ENCODE data around the gene TMCO4.

The TMCO4 gene

DNA sequence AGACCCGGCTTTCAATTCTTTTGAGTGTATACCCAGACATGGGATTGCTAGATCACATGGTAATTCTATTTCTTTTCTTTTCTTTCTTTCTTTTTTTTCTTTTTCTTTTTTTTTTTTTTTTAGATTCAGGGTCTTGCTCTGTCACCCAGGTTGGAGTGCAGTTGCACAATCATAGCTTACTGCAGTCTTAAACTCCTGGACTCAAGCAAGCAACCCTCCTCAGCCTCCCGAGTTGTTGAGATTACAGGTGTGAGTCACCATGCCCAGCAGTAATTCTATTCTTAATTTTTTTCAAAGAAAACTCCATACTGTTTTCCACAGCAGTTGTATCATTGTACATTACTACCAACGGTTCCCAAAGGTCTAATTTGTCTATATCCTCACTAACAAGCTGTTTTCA lies 28.8 kb upstream of the TMCO4 start:
- ChIA-PET POLR2A (no interaction called here), CTCF (no interaction called here)
- Histone ChIP-seq H3K9me3 (ENCODE audit: control insufficient read depth, insufficient read depth, low read depth, low read length) (no peaks in the 10 kb centered on the region), H3K36me3 (ENCODE audit: control insufficient read depth in 2 of 2, insufficient read depth in 1 of 2, low read length in 2 of 2) (no peaks in the 10 kb centered on the region), H3K4me1 (ENCODE audit: control insufficient read depth, insufficient read depth, low read length) (no peaks in the 10 kb centered on the region), H3K27ac (ENCODE audit: extremely low read depth, low read depth, low read length) (no peak overlapping the region), H3K4me3 (ENCODE audit: low read depth, low read length) (no peak overlapping the region)
- TF ChIP-seq HOXC10 (CRISPR knock-in tag; IDR thresholded peaks at IDR 0.05) (no peak), ZNF670 (tag by site-specific recombination; IDR thresholded peaks at IDR 0.05; ENCODE audit: low read depth) (no peak), RBAK (tag by site-specific recombination; IDR thresholded peaks at IDR 0.05) (no peak)

DNA sequence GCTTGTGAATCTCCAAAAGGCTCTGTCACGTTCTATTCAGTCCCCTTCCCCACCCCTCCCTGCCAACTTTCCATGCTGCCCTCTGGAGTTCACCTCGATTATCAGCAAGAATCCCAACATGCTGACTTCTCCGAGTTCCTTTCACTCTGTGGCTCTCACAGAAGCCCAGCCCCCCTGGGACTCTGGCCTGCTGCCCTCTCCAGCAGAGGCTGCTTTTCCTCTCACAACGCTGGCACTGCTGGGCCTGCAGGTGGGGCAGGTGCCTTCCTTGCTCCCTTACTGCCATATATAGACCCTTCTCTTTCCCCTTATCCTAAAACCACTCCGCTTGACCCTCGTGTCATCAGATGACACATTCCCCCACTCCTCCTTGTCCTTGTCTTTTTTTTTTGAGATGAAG lies 25.6 kb upstream of the TMCO4 start:
- Histone ChIP-seq H3K9me3 (ENCODE audit: control insufficient read depth, insufficient read depth, low read depth, low read length) (no peaks in the 10 kb centered on the region), H3K27ac (ENCODE audit: extremely low read depth, low read depth, low read length) (no peak overlapping the region), H3K4me3 (ENCODE audit: low read depth, low read length) (no peak overlapping the region), H3K36me3 (ENCODE audit: control insufficient read depth in 2 of 2, insufficient read depth in 1 of 2, low read length in 2 of 2) (no peaks in the 10 kb centered on the region), H3K4me1 (ENCODE audit: control insufficient read depth, insufficient read depth, low read length) (no peaks in the 10 kb centered on the region)
- ChIA-PET CTCF (no interaction called here), POLR2A (no interaction called here)
- TF ChIP-seq, protein P1, sequence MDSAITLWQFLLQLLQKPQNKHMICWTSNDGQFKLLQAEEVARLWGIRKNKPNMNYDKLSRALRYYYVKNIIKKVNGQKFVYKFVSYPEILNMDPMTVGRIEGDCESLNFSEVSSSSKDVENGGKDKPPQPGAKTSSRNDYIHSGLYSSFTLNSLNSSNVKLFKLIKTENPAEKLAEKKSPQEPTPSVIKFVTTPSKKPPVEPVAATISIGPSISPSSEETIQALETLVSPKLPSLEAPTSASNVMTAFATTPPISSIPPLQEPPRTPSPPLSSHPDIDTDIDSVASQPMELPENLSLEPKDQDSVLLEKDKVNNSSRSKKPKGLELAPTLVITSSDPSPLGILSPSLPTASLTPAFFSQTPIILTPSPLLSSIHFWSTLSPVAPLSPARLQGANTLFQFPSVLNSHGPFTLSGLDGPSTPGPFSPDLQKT (IDR thresholded peaks at IDR 0.05; ENCODE audit: borderline replicate concordance, low read depth, low read length): no peak
- TF ChIP-seq, protein P2, sequence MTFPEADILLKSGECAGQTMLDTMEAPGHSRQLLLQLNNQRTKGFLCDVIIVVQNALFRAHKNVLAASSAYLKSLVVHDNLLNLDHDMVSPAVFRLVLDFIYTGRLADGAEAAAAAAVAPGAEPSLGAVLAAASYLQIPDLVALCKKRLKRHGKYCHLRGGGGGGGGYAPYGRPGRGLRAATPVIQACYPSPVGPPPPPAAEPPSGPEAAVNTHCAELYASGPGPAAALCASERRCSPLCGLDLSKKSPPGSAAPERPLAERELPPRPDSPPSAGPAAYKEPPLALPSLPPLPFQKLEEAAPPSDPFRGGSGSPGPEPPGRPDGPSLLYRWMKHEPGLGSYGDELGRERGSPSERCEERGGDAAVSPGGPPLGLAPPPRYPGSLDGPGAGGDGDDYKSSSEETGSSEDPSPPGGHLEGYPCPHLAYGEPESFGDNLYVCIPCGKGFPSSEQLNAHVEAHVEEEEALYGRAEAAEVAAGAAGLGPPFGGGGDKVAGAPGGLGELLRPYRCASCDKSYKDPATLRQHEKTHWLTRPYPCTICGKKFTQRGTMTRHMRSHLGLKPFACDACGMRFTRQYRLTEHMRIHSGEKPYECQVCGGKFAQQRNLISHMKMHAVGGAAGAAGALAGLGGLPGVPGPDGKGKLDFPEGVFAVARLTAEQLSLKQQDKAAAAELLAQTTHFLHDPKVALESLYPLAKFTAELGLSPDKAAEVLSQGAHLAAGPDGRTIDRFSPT (tag by site-specific recombination; IDR thresholded peaks at IDR 0.05): no peak
- TF ChIP-seq ZNF23 (tag by site-specific recombination; IDR thresholded peaks at IDR 0.05; ENCODE audit: borderline replicate concordance) (no peak), ZNF423 (tag by site-specific recombination; IDR thresholded peaks at IDR 0.05) (0 out of 2 replicates have a peak, but pooled peaks have one; percentile 6), GLIS2 (tag by site-specific recombination; IDR thresholded peaks at IDR 0.05) (0 out of 2 replicates have a peak, but pooled peaks have one; percentile 20), ZNF157 (tag by site-specific recombination; IDR thresholded peaks at IDR 0.05) (no peak), ZIC2 (tag by site-specific recombination; IDR thresholded peaks at IDR 0.05) (peak; percentile 32)
- TF ChIP-seq, protein P3, sequence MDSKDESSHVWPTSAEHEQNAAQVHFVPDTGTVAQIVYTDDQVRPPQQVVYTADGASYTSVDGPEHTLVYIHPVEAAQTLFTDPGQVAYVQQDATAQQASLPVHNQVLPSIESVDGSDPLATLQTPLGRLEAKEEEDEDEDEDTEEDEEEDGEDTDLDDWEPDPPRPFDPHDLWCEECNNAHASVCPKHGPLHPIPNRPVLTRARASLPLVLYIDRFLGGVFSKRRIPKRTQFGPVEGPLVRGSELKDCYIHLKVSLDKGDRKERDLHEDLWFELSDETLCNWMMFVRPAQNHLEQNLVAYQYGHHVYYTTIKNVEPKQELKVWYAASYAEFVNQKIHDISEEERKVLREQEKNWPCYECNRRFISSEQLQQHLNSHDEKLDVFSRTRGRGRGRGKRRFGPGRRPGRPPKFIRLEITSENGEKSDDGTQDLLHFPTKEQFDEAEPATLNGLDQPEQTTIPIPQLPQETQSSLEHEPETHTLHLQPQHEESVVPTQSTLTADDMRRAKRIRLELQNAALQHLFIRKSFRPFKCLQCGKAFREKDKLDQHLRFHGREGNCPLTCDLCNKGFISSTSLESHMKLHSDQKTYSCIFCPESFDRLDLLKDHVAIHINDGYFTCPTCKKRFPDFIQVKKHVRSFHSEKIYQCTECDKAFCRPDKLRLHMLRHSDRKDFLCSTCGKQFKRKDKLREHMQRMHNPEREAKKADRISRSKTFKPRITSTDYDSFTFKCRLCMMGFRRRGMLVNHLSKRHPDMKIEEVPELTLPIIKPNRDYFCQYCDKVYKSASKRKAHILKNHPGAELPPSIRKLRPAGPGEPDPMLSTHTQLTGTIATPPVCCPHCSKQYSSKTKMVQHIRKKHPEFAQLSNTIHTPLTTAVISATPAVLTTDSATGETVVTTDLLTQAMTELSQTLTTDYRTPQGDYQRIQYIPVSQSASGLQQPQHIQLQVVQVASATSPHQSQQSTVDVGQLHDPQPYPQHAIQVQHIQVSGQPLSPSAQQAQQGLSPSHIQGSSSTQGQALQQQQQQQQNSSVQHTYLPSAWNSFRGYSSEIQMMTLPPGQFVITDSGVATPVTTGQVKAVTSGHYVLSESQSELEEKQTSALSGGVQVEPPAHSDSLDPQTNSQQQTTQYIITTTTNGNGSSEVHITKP (tag by site-specific recombination; IDR thresholded peaks at IDR 0.05): peak; percentile 67

DNA sequence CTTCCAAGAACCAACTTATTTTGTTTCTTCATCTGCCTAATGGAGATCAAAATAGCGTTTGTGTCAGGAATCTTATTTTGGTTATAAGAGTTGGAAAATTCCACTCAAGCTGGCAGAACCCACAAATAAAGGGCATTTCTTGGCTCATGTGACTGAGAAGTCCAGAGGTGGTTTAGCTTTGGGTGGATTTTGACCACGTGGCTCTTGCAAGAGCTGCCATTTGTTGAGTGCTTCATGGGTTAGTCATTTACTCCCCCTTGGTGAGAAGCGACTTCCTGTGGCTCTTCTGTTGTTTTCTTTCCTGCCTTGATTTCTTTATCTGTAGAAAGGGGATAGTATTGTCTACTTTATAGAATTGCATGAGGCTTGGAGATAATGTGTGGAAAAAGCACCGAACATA lies 24.8 kb upstream of the TMCO4 start:
- H3K36me3 ChIP-seq (ENCODE audit: control insufficient read depth in 2 of 2, insufficient read depth in 1 of 2, low read length in 2 of 2): no peaks in the 10 kb centered on the region
- POLR2A ChIA-PET: no interaction called here
- H3K4me3 ChIP-seq (ENCODE audit: low read depth, low read length): no peak overlapping the region
- no peaks in the 10 kb centered on the region for H3K4me1 ChIP-seq (ENCODE audit: control insufficient read depth, insufficient read depth, low read length)
- no peaks in the 10 kb centered on the region for H3K9me3 ChIP-seq (ENCODE audit: control insufficient read depth, insufficient read depth, low read depth, low read length)
- CTCF ChIA-PET: no interaction called here
- H3K27ac ChIP-seq (ENCODE audit: extremely low read depth, low read depth, low read length): no peak overlapping the region
- TF ChIP-seq SCRT1 (tag by site-specific recombination; IDR thresholded peaks at IDR 0.05; ENCODE audit: borderline replicate concordance) (no peak), ZNF10 (tag by site-specific recombination; IDR thresholded peaks at IDR 0.05) (no peak), ZNF548 (tag by site-specific recombination; IDR thresholded peaks at IDR 0.05) (no peak), ZNF658 (tag by site-specific recombination; IDR thresholded peaks at IDR 0.05) (no peak), ZNF830 (tag by site-specific recombination; IDR thresholded peaks at IDR 0.05; ENCODE audit: low read depth) (no peak), ZBTB1 (tag by site-specific recombination; IDR thresholded peaks at IDR 0.05) (no peak)
- TF ChIP-seq, protein P4, sequence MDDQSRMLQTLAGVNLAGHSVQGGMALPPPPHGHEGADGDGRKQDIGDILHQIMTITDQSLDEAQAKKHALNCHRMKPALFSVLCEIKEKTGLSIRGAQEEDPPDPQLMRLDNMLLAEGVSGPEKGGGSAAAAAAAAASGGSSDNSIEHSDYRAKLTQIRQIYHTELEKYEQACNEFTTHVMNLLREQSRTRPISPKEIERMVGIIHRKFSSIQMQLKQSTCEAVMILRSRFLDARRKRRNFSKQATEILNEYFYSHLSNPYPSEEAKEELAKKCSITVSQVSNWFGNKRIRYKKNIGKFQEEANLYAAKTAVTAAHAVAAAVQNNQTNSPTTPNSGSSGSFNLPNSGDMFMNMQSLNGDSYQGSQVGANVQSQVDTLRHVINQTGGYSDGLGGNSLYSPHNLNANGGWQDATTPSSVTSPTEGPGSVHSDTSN (CRISPR knock-in tag; IDR thresholded peaks at IDR 0.05): no peak
- TF ChIP-seq, protein P5, sequence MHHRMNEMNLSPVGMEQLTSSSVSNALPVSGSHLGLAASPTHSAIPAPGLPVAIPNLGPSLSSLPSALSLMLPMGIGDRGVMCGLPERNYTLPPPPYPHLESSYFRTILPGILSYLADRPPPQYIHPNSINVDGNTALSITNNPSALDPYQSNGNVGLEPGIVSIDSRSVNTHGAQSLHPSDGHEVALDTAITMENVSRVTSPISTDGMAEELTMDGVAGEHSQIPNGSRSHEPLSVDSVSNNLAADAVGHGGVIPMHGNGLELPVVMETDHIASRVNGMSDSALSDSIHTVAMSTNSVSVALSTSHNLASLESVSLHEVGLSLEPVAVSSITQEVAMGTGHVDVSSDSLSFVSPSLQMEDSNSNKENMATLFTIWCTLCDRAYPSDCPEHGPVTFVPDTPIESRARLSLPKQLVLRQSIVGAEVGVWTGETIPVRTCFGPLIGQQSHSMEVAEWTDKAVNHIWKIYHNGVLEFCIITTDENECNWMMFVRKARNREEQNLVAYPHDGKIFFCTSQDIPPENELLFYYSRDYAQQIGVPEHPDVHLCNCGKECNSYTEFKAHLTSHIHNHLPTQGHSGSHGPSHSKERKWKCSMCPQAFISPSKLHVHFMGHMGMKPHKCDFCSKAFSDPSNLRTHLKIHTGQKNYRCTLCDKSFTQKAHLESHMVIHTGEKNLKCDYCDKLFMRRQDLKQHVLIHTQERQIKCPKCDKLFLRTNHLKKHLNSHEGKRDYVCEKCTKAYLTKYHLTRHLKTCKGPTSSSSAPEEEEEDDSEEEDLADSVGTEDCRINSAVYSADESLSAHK (tag by site-specific recombination; IDR thresholded peaks at IDR 0.05): no peak
- TF ChIP-seq, protein P6, sequence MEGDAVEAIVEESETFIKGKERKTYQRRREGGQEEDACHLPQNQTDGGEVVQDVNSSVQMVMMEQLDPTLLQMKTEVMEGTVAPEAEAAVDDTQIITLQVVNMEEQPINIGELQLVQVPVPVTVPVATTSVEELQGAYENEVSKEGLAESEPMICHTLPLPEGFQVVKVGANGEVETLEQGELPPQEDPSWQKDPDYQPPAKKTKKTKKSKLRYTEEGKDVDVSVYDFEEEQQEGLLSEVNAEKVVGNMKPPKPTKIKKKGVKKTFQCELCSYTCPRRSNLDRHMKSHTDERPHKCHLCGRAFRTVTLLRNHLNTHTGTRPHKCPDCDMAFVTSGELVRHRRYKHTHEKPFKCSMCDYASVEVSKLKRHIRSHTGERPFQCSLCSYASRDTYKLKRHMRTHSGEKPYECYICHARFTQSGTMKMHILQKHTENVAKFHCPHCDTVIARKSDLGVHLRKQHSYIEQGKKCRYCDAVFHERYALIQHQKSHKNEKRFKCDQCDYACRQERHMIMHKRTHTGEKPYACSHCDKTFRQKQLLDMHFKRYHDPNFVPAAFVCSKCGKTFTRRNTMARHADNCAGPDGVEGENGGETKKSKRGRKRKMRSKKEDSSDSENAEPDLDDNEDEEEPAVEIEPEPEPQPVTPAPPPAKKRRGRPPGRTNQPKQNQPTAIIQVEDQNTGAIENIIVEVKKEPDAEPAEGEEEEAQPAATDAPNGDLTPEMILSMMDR (tag by site-specific recombination; IDR thresholded peaks at IDR 0.05): no peak
